ENCODE measurements around the gene UGGT1.

Gene UGGT1

DNA sequence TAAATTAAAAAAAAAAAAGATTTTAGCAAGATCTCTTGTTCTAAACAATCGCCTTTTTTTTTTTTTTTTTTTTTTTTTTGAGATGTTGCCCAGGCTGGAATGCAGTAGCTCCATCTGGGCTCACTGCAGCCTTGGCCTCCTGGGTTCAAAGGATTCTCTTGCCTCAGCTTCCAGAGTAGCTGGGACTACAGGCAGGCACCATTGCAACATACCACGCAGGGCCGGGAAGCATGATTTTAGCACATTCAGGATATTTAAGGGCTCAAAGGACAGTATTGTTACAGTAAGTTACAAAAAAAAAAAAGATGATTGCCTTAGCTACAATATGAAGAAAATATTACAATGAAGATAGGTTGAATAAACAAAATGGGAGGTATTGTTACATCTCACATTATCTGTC is 33.7 kb upstream of the UGGT1 start:
- in situ Hi-C loops (cut with HindIII; ENCODE audit: low sequenced_read_pairs): no loop called here

GRCh38 chr2:128058114-128058513 is 32.9 kb upstream of the UGGT1 start:
- in situ Hi-C loops (cut with HindIII; ENCODE audit: low sequenced_read_pairs): no loop called here
- no peak for DNase-seq (ENCODE audit: low read depth, low spot score)
- no peak overlapping the region for H3K4me3 ChIP-seq (ENCODE audit: low read depth, low read length)
- TF ChIP-seq CTCF (IDR thresholded peaks at IDR 0.05; ENCODE audit: low read depth, low read length): no peak

More for the DNA sequence above, 33.7 kb upstream of the UGGT1 start:
- DNase-seq (ENCODE audit: low read depth, low spot score): no peak
- no peak overlapping the region for H3K4me3 ChIP-seq (ENCODE audit: low read depth, low read length)
- no peak for TF ChIP-seq CTCF (IDR thresholded peaks at IDR 0.05; ENCODE audit: low read depth, low read length)

DNA sequence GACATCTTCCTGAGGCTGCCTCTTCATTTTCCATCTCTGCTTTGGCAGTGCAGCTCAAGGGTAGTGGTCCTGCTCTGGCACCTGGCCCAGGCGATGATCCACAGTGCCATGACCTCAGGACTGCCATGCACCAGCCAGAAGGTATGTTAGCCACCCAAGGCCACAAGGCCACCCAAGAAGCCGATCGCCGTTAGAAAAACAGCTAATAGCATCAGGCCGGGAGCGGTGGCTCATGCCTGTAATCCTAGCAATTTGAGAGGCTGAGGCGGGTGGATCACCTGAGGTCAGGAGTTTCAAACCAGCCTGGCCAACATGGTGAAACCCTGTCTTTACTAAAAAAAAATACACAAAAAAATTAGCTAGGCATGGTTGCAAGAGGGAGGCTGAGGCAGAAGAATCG is 28.4 kb upstream of the UGGT1 start:
- DNase-seq (ENCODE audit: low read depth, low spot score): no peak
- in situ Hi-C loops (cut with HindIII; ENCODE audit: low sequenced_read_pairs): no loop called here
- TF ChIP-seq CTCF (IDR thresholded peaks at IDR 0.05; ENCODE audit: low read depth, low read length): no peak
- no peak overlapping the region for H3K4me3 ChIP-seq (ENCODE audit: low read depth, low read length)

- in situ Hi-C loops (cut with HindIII; ENCODE audit: low sequenced_read_pairs): no loop called here
- TF ChIP-seq CTCF (IDR thresholded peaks at IDR 0.05; ENCODE audit: low read depth, low read length): no peak
- no peak overlapping the region for H3K4me3 ChIP-seq (ENCODE audit: low read depth, low read length)
- DNase-seq (ENCODE audit: low read depth, low spot score): no peak
These were observed 26.6 kb upstream of the UGGT1 start for GRCh38 chr2:128064353-128064752.

GRCh38 chr2:128069769-128070168 is 21.2 kb upstream of the UGGT1 start:
- peak; percentile 10 for DNase-seq (ENCODE audit: low read depth, low spot score)
- no peak overlapping the region for H3K4me3 ChIP-seq (ENCODE audit: low read depth, low read length)
- no peak for TF ChIP-seq CTCF (IDR thresholded peaks at IDR 0.05; ENCODE audit: low read depth, low read length)
- in situ Hi-C loops (cut with HindIII; ENCODE audit: low sequenced_read_pairs): no loop called here

GRCh38 chr2:128073278-128073677 is 17.7 kb upstream of the UGGT1 start:
- DNase-seq (ENCODE audit: low read depth, low spot score): no peak
- in situ Hi-C loops (cut with HindIII; ENCODE audit: low sequenced_read_pairs): no loop called here
- no peak overlapping the region for H3K4me3 ChIP-seq (ENCODE audit: low read depth, low read length)
- TF ChIP-seq CTCF (IDR thresholded peaks at IDR 0.05; ENCODE audit: low read depth, low read length): no peak

All from astrocyte of the spinal cord (primary cell).